HUES64 (cell line): Measurements from ENCODE around the gene RELL1.
A peak's percentile ranks its signal among the peaks of the same experiment; 100 is the strongest.

Experiments used
- H3K27ac ChIP-seq: 2 replicates; pipeline ENCODE4 v1.7.0; 2013; ENCODE audit warnings: low read depth, low read length, inconsistent platforms
- H3K27me3 ChIP-seq: 2 replicates; pipeline ENCODE4 v1.6.1; 2013; ENCODE audit warnings: mild to moderate bottlenecking, low read length; ENCODE audit not compliant: insufficient read depth
- H3K36me3 ChIP-seq: 2 replicates; pipeline ENCODE4 v1.6.1; 2013; ENCODE audit warnings: mild to moderate bottlenecking, low read length; ENCODE audit not compliant: insufficient read depth
- H3K4me1 ChIP-seq: 2 replicates; pipeline ENCODE4 v1.6.1; 2013; ENCODE audit warnings: mild to moderate bottlenecking, low read length, moderate library complexity; ENCODE audit not compliant: insufficient read depth
- H3K4me3 ChIP-seq: 2 replicates; pipeline ENCODE4 v1.5.1; 2013; ENCODE audit warnings: mild to moderate bottlenecking, low read length, moderate library complexity
- H3K9ac ChIP-seq: 2 replicates; pipeline ENCODE4 v1.6.1; 2013; ENCODE audit warnings: mild to moderate bottlenecking, low read depth, low read length
- H3K9me3 ChIP-seq: 2 replicates; pipeline ENCODE4 v1.6.1; 2013; ENCODE audit warnings: low read depth, low read length; ENCODE audit not compliant: insufficient read depth
- WGBS: fragments of 150-250, 120-280 bp; methylation state at CpG from one replicate; pipeline ENCODE4 v1.1.7; 2013; ENCODE audit warnings: missing lambda C conversion rate; 5-methylcytosine and 5-hydroxymethylcytosine counted together

Gene RELL1

GRCh38 chr4:37648084-37648817 is 37.9 kb downstream of the RELL1 start:
- Histone ChIP-seq H3K27me3 (no peaks in the 10 kb centered on the region), H3K9me3 (no peaks in the 10 kb centered on the region), H3K36me3 (peaks cover 15% of the 10 kb centered on the region), H3K27ac (no peak overlapping the region), H3K4me3 (no peak overlapping the region), H3K9ac (no peak overlapping the region), H3K4me1 (peaks cover 33% of the 10 kb centered on the region)
- WGBS = 73% methylated on average over 8 of the region's 8 CpGs

- no peak overlapping the region for H3K27ac ChIP-seq
- H3K36me3 ChIP-seq = peaks cover 15% of the 10 kb centered on the region
- H3K4me3 ChIP-seq = no peak overlapping the region
- H3K4me1 ChIP-seq = peaks cover 34% of the 10 kb centered on the region
- H3K9ac ChIP-seq = no peak overlapping the region
- H3K9me3 ChIP-seq = no peaks in the 10 kb centered on the region
- H3K27me3 ChIP-seq = no peaks in the 10 kb centered on the region
- WGBS = 75% methylated on average over 2 of the region's 3 CpGs
Observed at GRCh38 chr4:37646247-37646646, 39.9 kb downstream of the RELL1 start.

- Histone ChIP-seq H3K9me3 (no peaks in the 10 kb centered on the region), H3K27ac (no peak overlapping the region), H3K36me3 (peaks cover 15% of the 10 kb centered on the region), H3K4me3 (no peak overlapping the region), H3K27me3 (no peaks in the 10 kb centered on the region), H3K9ac (no peak overlapping the region), H3K4me1 (peaks cover 33% of the 10 kb centered on the region)
- WGBS = 87% methylated on average over 4 of the region's 4 CpGs
Observed at GRCh38 chr4:37645736-37646135, 40.4 kb downstream of the RELL1 start.

- WGBS = 83% methylated on average over 9 of the region's 9 CpGs
Observed at GRCh38 chr4:37644962-37645361, 41.2 kb downstream of the RELL1 start.

GRCh38 chr4:37641886-37642849 is 44.0 kb downstream of the RELL1 start:
- Histone ChIP-seq H3K27ac (peak overlapping the region; percentile 36; the same call in 1 of the 2 replicates), H3K4me3 (no peak overlapping the region), H3K9me3 (no peaks in the 10 kb centered on the region), H3K4me1 (peaks cover 23% of the 10 kb centered on the region), H3K27me3 (no peaks in the 10 kb centered on the region), H3K36me3 (peaks cover 14% of the 10 kb centered on the region), H3K9ac (no peak overlapping the region)
- 80% methylated on average over 11 of the region's 11 CpGs for WGBS

More at GRCh38 chr4:37644962-37645361, 41.2 kb downstream of the RELL1 start:
- H3K9ac ChIP-seq = no peak overlapping the region
- H3K27ac ChIP-seq = no peak overlapping the region
- peaks cover 33% of the 10 kb centered on the region for H3K4me1 ChIP-seq
- no peaks in the 10 kb centered on the region for H3K27me3 ChIP-seq
- peaks cover 15% of the 10 kb centered on the region for H3K36me3 ChIP-seq
- H3K9me3 ChIP-seq = no peaks in the 10 kb centered on the region
- H3K4me3 ChIP-seq = no peak overlapping the region

- H3K9me3 ChIP-seq = no peaks in the 10 kb centered on the region
- no peak overlapping the region for H3K9ac ChIP-seq
- 88% methylated on average over 3 of the region's 3 CpGs for WGBS
- peaks cover 23% of the 10 kb centered on the region for H3K4me1 ChIP-seq
- peaks cover 6% of the 10 kb centered on the region for H3K36me3 ChIP-seq
- H3K27ac ChIP-seq = no peak overlapping the region
- H3K27me3 ChIP-seq = no peaks in the 10 kb centered on the region
- H3K4me3 ChIP-seq = no peak overlapping the region
Observed at GRCh38 chr4:37641352-37641751, 44.8 kb downstream of the RELL1 start.

- no peaks in the 10 kb centered on the region for H3K27me3 ChIP-seq
- H3K36me3 ChIP-seq = 0 out of 2 replicates have a peak, but pooled peaks cover under 1% of the 10 kb centered on the region
- no peak overlapping the region for H3K27ac ChIP-seq
- no peak overlapping the region for H3K4me3 ChIP-seq
- H3K9ac ChIP-seq = no peak overlapping the region
- WGBS = 98% methylated on average over 2 of the region's 4 CpGs
- H3K4me1 ChIP-seq = peaks cover 23% of the 10 kb centered on the region
- H3K9me3 ChIP-seq = no peaks in the 10 kb centered on the region
Observed at GRCh38 chr4:37639551-37640285, 46.5 kb downstream of the RELL1 start.

- no peaks in the 10 kb centered on the region for H3K9me3 ChIP-seq
- WGBS = 95% methylated on average over 6 of the region's 6 CpGs
- H3K36me3 ChIP-seq = peaks cover 22% of the 10 kb centered on the region
- H3K4me1 ChIP-seq = 0 out of 2 replicates have a peak, but pooled peaks cover 3% of the 10 kb centered on the region
- H3K27ac ChIP-seq = no peak overlapping the region
- H3K4me3 ChIP-seq = no peak overlapping the region
- no peak overlapping the region for H3K9ac ChIP-seq
- no peaks in the 10 kb centered on the region for H3K27me3 ChIP-seq
Observed at GRCh38 chr4:37635155-37635554, 51.0 kb downstream of the RELL1 start.

- Histone ChIP-seq H3K9ac (no peak overlapping the region), H3K4me1 (0 out of 2 replicates have a peak, but pooled peaks cover 3% of the 10 kb centered on the region), H3K36me3 (peaks cover 22% of the 10 kb centered on the region), H3K9me3 (no peaks in the 10 kb centered on the region), H3K27me3 (no peaks in the 10 kb centered on the region), H3K27ac (no peak overlapping the region), H3K4me3 (no peak overlapping the region)
- WGBS = 94% methylated on average over 4 of the region's 4 CpGs
Observed at GRCh38 chr4:37634180-37634579, 52.0 kb downstream of the RELL1 start.

- Histone ChIP-seq H3K9ac (no peak overlapping the region), H3K36me3 (peaks cover 22% of the 10 kb centered on the region), H3K4me1 (0 out of 2 replicates have a peak, but pooled peaks cover 3% of the 10 kb centered on the region), H3K27ac (no peak overlapping the region), H3K9me3 (no peaks in the 10 kb centered on the region), H3K4me3 (no peak overlapping the region), H3K27me3 (no peaks in the 10 kb centered on the region)
- 98% methylated on average over 3 of the region's 3 CpGs for WGBS
Observed at GRCh38 chr4:37632836-37633235, 53.3 kb downstream of the RELL1 start.
